ENCODE results near the gene EHD2. TPM values are rescaled to one million over a fixed set of nuclear protein-coding genes. Genes with fewer than 3 reads are reported as not detected.
"Not testable (repeated sequence)": the region's sequence is repeated elsewhere in the genome, so short reads cannot be mapped to it uniquely, and the experiment has no call there.

EHD2 gene
- total RNA-seq, 6 experiments from 2014 or later = 321 to 395 (median 334) TPM

- Mint-ChIP-seq H3K4me3 (no peak overlapping the region), H3K27me3 (ENCODE audit: insufficient read depth) (peaks cover 5% of the 10 kb centered on the region), H3K9me3 (no peaks in the 10 kb centered on the region; the same call in 1 of the 2 replicates), H3K4me1 (ENCODE audit: low read depth) (peaks cover 26% of the 10 kb centered on the region), H3K36me3 (ENCODE audit: low read depth) (peaks cover 17% of the 10 kb centered on the region; the same call in 1 of the 2 replicates), H3K27ac (no peak overlapping the region)
- DNase-seq = peak; percentile 54
- TF ChIP-seq, protein P1, sequence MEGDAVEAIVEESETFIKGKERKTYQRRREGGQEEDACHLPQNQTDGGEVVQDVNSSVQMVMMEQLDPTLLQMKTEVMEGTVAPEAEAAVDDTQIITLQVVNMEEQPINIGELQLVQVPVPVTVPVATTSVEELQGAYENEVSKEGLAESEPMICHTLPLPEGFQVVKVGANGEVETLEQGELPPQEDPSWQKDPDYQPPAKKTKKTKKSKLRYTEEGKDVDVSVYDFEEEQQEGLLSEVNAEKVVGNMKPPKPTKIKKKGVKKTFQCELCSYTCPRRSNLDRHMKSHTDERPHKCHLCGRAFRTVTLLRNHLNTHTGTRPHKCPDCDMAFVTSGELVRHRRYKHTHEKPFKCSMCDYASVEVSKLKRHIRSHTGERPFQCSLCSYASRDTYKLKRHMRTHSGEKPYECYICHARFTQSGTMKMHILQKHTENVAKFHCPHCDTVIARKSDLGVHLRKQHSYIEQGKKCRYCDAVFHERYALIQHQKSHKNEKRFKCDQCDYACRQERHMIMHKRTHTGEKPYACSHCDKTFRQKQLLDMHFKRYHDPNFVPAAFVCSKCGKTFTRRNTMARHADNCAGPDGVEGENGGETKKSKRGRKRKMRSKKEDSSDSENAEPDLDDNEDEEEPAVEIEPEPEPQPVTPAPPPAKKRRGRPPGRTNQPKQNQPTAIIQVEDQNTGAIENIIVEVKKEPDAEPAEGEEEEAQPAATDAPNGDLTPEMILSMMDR (IDR thresholded peaks at IDR 0.05) = peak; percentile 90
Measured at GRCh38 chr19:47707135-47707925, 5.9 kb upstream of the EHD2 start.

DNA sequence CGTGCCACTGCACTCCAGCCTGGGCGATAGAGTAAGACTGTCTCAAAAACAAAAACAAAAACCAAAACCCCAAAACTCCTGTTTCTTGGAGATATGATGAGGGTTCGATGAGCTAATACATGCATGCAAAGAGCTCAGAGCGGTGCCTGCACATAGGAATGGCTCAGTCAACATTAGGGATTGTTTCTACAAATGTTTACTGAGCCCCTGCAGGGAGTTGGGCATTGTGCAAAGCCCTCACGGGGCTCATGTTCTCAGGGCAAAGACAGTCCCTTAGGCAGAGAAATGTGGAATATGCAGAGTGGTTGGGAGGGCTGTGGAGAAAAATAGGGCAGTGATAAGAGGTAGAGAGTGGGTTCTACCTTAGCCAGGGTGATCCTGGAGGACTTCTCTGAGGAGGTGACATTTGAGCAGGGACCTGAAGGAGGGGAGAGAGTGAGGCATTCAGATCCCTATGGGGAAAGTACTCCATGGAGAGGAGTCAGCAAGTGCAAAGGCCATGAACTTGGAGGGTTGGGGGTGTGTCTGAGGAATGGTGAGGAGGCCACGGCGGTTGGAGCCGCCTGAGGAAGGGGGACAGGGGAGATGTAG is 1.5 kb upstream of the EHD2 start:
- peaks cover 27% of the 10 kb centered on the region for H3K4me1 Mint-ChIP-seq (ENCODE audit: low read depth)
- no peak overlapping the region for H3K4me3 Mint-ChIP-seq
- no peak overlapping the region for H3K27ac Mint-ChIP-seq
- TF ChIP-seq, protein P1 (IDR thresholded peaks at IDR 0.05) = no peak
- H3K27me3 Mint-ChIP-seq (ENCODE audit: insufficient read depth) = peaks cover 3% of the 10 kb centered on the region
- H3K36me3 Mint-ChIP-seq (ENCODE audit: low read depth) = peaks cover 28% of the 10 kb centered on the region
- no peak for DNase-seq
- H3K9me3 Mint-ChIP-seq = no peaks in the 10 kb centered on the region

DNA sequence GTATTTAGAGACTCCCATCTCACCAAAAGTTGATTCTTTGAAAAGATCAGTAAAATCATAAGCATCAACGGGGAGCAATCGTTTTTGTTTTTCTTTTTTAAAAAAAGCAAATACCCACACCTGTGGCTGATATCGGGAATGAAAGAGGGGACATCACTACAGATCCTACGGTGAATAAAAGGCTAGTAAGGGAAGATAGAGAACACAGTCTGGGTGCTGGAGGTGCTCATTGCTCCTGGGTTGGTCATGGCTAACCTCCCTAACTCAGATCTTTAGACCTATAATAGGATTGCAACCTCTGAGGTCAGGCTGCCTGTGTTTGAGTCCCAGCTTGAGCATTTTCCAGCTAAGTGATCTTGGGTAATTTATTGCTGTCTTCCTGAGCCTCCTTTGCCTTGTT is 1.1 kb downstream of the EHD2 start:
- Mint-ChIP-seq H3K36me3 (ENCODE audit: low read depth) (peaks cover 28% of the 10 kb centered on the region), H3K4me1 (ENCODE audit: low read depth) (peaks cover 49% of the 10 kb centered on the region), H3K27me3 (ENCODE audit: insufficient read depth) (no peaks in the 10 kb centered on the region; the same call in none of the 2 replicates), H3K9me3 (no peaks in the 10 kb centered on the region), H3K27ac (peak overlapping the region; percentile 77), H3K4me3 (peak overlapping the region; percentile 93)
- TF ChIP-seq, protein P1 (IDR thresholded peaks at IDR 0.05) = no peak
- no peak for DNase-seq

DNA sequence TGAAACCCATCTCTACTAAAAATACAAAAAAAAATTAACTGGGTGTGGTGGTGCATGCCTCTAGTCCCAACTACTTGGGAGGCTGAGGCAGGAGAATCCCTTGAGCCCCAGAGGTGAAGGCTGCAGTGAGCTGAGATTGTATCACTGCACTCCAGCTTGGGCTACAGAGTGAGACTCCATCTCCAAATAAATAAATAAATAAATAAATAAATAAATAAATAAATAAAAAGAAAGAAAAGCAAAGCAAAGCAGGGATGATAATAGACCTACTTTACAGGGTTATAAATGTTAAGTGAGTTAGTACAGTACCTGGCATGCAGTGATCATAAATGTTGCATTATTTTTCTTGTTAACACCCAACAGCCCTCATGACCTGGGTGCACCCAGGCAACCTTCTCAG is 1.6 kb downstream of the EHD2 start:
- peaks cover 53% of the 10 kb centered on the region for H3K4me1 Mint-ChIP-seq (ENCODE audit: low read depth)
- H3K4me3 Mint-ChIP-seq = peak overlapping the region; percentile 93

DNA sequence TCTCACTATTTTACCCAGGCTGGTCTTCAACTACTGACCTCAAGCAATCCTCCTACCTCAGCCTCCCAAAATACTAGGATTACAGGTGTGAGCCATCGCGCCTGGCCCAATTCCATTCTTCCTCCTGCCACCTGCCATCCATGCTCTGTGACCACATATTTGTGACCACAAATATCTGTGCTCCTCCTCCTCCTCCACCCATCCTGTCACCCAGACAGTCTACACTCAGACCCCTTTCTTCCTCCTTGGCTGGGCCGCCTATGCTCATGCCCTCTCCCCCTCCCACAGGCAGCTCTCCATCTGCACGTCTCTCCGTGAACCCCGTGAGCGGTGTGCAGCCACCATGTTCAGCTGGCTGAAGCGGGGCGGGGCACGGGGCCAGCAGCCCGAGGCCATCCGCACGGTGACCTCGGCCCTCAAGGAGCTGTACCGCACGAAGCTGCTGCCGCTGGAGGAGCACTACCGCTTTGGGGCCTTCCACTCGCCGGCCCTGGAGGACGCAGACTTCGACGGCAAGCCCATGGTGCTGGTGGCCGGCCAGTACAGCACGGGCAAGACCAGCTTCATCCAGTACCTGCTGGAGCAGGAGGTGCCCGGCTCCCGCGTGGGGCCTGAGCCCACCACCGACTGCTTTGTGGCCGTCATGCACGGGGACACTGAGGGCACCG is 3.2 kb downstream of the EHD2 start:
- H3K27ac Mint-ChIP-seq = peak overlapping the region; percentile 24; the same call in 1 of the 2 replicates
- H3K4me3 Mint-ChIP-seq = peak overlapping the region; percentile 93
- no peak for DNase-seq
- H3K4me1 Mint-ChIP-seq (ENCODE audit: low read depth) = peaks cover 67% of the 10 kb centered on the region
- peaks cover 3% of the 10 kb centered on the region for H3K27me3 Mint-ChIP-seq (ENCODE audit: insufficient read depth)
- TF ChIP-seq, protein P1 (IDR thresholded peaks at IDR 0.05) = no peak
- no peaks in the 10 kb centered on the region for H3K9me3 Mint-ChIP-seq
- H3K36me3 Mint-ChIP-seq (ENCODE audit: low read depth) = peaks cover 41% of the 10 kb centered on the region

More for the DNA sequence above, 1.6 kb downstream of the EHD2 start:
- H3K27me3 Mint-ChIP-seq (ENCODE audit: insufficient read depth); H3K27ac Mint-ChIP-seq; H3K9me3 Mint-ChIP-seq; DNase-seq: not testable (repeated sequence)
- peaks cover 29% of the 10 kb centered on the region for H3K36me3 Mint-ChIP-seq (ENCODE audit: low read depth)

DNA sequence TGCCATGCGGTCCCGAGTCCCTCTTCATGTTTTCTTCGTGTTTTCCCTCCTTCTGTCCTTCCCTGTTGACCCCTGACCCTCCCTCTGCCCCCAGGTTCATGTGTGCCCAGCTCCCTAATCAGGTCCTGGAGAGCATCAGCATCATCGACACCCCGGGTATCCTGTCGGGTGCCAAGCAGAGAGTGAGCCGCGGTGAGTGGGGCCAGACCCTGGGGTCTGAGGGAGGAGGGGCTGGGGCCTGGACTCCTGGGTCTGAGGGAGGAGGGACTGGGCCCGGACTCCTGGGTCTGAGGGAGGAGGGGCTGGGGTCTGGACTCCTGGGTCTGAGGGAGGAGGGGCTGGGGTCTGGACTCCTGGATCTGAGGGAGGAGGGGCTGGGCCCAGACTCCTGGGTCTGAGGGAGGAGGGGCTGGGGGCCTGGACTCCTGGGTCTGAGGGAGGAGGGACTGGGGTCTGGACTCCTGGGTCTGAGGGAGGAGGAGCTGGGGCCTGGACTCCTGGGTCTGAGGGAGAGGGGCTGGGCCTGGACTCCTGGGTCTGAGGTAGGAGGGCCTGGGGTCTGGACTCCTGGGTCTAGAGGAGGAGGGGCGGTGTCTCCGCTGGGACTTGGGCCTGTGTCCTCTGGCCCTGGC is 5.3 kb downstream of the EHD2 start:
- H3K9me3 Mint-ChIP-seq; DNase-seq; H3K27me3 Mint-ChIP-seq (ENCODE audit: insufficient read depth): not testable (repeated sequence)
- Mint-ChIP-seq H3K36me3 (ENCODE audit: low read depth) (peaks cover 41% of the 10 kb centered on the region), H3K27ac (peak overlapping the region; percentile 82), H3K4me1 (ENCODE audit: low read depth) (peaks cover 80% of the 10 kb centered on the region), H3K4me3 (peak overlapping the region; percentile 86)
